HCT116 (cell line): ENCODE results near the gene PRSS21.

Experiments used
- POLR2AphosphoS5 ChIP-seq: IDR thresholded peaks from 2 replicates; pipeline ENCODE4 v1.6.1; 2011; ENCODE audit warnings: mild to moderate bottlenecking, low read depth, low read length, moderate library complexity
- TF ChIP-seq, protein P1 (sequence below), 3 experiments: fragments of 200-600 bp in 1 of 3; sonication (generic) in 1 of 3; IDR thresholded peaks in 2 of 3; conservative IDR thresholded peaks in 1 of 3; 2 replicates each; pipeline ENCODE4 v1.5.1; 2012 to 2017; ENCODE audit warnings: low read depth in 2 of 3, low read length in 2 of 3, antibody characterized with exemption in 1 of 3, borderline replicate concordance in 1 of 3, control low read depth in 1 of 3, mild to moderate bottlenecking in 1 of 3, mixed read lengths in 1 of 3, mixed run types in 1 of 3, moderate library complexity in 1 of 3; ENCODE audit not compliant: insufficient read depth in 1 of 3

- TF ChIP-seq, protein P1, sequence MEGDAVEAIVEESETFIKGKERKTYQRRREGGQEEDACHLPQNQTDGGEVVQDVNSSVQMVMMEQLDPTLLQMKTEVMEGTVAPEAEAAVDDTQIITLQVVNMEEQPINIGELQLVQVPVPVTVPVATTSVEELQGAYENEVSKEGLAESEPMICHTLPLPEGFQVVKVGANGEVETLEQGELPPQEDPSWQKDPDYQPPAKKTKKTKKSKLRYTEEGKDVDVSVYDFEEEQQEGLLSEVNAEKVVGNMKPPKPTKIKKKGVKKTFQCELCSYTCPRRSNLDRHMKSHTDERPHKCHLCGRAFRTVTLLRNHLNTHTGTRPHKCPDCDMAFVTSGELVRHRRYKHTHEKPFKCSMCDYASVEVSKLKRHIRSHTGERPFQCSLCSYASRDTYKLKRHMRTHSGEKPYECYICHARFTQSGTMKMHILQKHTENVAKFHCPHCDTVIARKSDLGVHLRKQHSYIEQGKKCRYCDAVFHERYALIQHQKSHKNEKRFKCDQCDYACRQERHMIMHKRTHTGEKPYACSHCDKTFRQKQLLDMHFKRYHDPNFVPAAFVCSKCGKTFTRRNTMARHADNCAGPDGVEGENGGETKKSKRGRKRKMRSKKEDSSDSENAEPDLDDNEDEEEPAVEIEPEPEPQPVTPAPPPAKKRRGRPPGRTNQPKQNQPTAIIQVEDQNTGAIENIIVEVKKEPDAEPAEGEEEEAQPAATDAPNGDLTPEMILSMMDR (IDR thresholded peaks at IDR 0.05 in 2 of 3, conservative IDR thresholded peaks at IDR 0.05 in 1 of 3; ENCODE audit: borderline replicate concordance in 1 of 3, insufficient read depth in 1 of 3, low read depth in 2 of 3, low read length in 2 of 3): no peak
- TF ChIP-seq POLR2AphosphoS5: peak; percentile 47
These were observed 40.6 kb downstream of the PRSS21 start, which contains the start of gene PRSS22 for GRCh38 chr16:2857451-2858244.
